ENCODE measurements around the gene STXBP6. TPM values are rescaled to one million over a fixed set of nuclear protein-coding genes. Genes with fewer than 3 reads are reported as not detected.

The STXBP6 gene
- total and polyA plus RNA-seq, 10 of the 15 experiments (the other 5 are each of a cell fraction or from before 2014, with no cell fraction given): 1.2 to 47.3 (median 1.9) TPM

DNA sequence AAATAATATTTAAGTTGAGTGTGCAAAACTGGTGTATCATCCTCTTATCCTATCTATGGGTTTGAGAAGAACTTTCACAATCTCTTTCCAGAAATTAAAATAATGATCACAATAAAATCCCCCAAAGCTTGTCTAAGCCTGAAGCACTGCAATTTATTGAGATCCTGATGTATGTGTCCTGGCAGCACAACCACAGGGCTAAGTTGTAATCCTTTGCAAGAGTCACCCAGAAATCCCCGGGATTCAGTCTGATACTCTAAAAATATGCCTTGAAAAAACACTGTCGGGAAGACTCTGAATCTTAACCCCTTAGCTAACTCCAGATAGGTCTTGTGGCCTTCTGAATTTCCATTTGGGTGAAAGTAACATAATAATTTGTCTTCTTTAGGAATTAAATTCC lies 40.3 kb upstream of the STXBP6 start:
- H3K27ac ChIP-seq (ENCODE audit: control insufficient read depth, insufficient read depth): no peak overlapping the region
- RAD21 ChIA-PET (ENCODE audit: unreplicated experiment): interaction anchor here (1.2 to 1.4 kb wide), 2 partner anchors 45 to 82 kb away, joined by 3 read pairs; no protein-coding TSS in a partner anchor
- POLR2A ChIA-PET: no interaction called here
- H3K4me1 ChIP-seq (ENCODE audit: control insufficient read depth, insufficient read depth, low read length): no peaks in the 10 kb centered on the region
- H4K20me1 ChIP-seq (ENCODE audit: control insufficient read depth, insufficient read depth): no peaks in the 10 kb centered on the region
- no peak overlapping the region for H3K4me3 ChIP-seq
- H3K9ac ChIP-seq (ENCODE audit: control insufficient read depth, insufficient read depth, low read length): no peak overlapping the region
- H3K36me3 ChIP-seq (ENCODE audit: control insufficient read depth in 2 of 2, insufficient read depth in 2 of 2, low read length in 1 of 2): no peaks in the 10 kb centered on the region
- H3K79me2 ChIP-seq (ENCODE audit: control insufficient read depth, insufficient read depth, low read length): no peaks in the 10 kb centered on the region
- no peaks in the 10 kb centered on the region for H3K9me3 ChIP-seq (replicated peaks; ENCODE audit: control insufficient read depth, insufficient read depth, low read length)
- no peaks in the 10 kb centered on the region for H3K27me3 ChIP-seq (replicated peaks in 1 of 2; ENCODE audit: control insufficient read depth in 2 of 2, insufficient read depth in 2 of 2, low read length in 1 of 2)
- no peak for DNase-seq (ENCODE audit: low read depth, low spot score)
- no peak for ATAC-seq
- BruUV-seq (replicated peaks): no TSS peak
- no peak for FAIRE-seq
- intact Hi-C loops (cut with micrococcal nuclease; ENCODE audit: unreplicated experiment): no loop called here
- no peak overlapping the region for H3K4me2 ChIP-seq (ENCODE audit: control insufficient read depth, insufficient read depth)
- in situ Hi-C loops (cut with MboI): no loop called here
- H2AFZ ChIP-seq (ENCODE audit: control insufficient read depth, low read depth, low read length): no peak overlapping the region
- CTCF ChIA-PET: interaction anchor here (0.7 to 1.1 kb wide), 3 partner anchors 38 to 284 kb away, joined by 3 to 4 read pairs (median 3); no protein-coding TSS in a partner anchor
- SMC1A ChIA-PET (ENCODE audit: uncharacterized antibody, unreplicated experiment): interaction anchor here (0.9 to 1.5 kb wide), 2 partner anchors 34 to 52 kb away, joined by 3 to 6 read pairs; no protein-coding TSS in a partner anchor
- WGBS (ENCODE audit: insufficient coverage, insufficient replicate concordance, low lambda C conversion rate, missing lambda C conversion rate): 26% methylated on average over 2 of the region's 2 CpGs
- TF ChIP-seq EGR1 (IDR thresholded peaks at IDR 0.05; ENCODE audit: borderline replicate concordance in 1 of 2, low read depth in 2 of 2, low read length in 2 of 2) (no peak), GABPA (IDR thresholded peaks at IDR 0.05; ENCODE audit: low read depth) (no peak), NR2C2 (IDR thresholded peaks at IDR 0.05; ENCODE audit: borderline replicate concordance, control insufficient read depth, insufficient read length, low read depth) (no peak), EP300 (IDR thresholded peaks at IDR 0.05; ENCODE audit: borderline replicate concordance in 1 of 2, control insufficient read depth in 1 of 2, low read depth in 2 of 2, low read length in 2 of 2) (no peak), PAX5 (IDR thresholded peaks at IDR 0.05; ENCODE audit: borderline replicate concordance, low read depth, low read length) (no peak), ASH2L (IDR thresholded peaks at IDR 0.05; ENCODE audit: borderline replicate concordance, low read depth) (no peak), ETV6 (conservative IDR thresholded peaks at IDR 0.05 in 1 of 2, IDR thresholded peaks at IDR 0.05 in 1 of 2; ENCODE audit: borderline replicate concordance in 1 of 2, low read depth in 1 of 2) (no peak)
- TF ChIP-seq, protein P1, sequence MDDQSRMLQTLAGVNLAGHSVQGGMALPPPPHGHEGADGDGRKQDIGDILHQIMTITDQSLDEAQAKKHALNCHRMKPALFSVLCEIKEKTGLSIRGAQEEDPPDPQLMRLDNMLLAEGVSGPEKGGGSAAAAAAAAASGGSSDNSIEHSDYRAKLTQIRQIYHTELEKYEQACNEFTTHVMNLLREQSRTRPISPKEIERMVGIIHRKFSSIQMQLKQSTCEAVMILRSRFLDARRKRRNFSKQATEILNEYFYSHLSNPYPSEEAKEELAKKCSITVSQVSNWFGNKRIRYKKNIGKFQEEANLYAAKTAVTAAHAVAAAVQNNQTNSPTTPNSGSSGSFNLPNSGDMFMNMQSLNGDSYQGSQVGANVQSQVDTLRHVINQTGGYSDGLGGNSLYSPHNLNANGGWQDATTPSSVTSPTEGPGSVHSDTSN (IDR thresholded peaks at IDR 0.05; ENCODE audit: insufficient replicate concordance, low read depth, low read length): no peak
- TF ChIP-seq, protein P2, sequence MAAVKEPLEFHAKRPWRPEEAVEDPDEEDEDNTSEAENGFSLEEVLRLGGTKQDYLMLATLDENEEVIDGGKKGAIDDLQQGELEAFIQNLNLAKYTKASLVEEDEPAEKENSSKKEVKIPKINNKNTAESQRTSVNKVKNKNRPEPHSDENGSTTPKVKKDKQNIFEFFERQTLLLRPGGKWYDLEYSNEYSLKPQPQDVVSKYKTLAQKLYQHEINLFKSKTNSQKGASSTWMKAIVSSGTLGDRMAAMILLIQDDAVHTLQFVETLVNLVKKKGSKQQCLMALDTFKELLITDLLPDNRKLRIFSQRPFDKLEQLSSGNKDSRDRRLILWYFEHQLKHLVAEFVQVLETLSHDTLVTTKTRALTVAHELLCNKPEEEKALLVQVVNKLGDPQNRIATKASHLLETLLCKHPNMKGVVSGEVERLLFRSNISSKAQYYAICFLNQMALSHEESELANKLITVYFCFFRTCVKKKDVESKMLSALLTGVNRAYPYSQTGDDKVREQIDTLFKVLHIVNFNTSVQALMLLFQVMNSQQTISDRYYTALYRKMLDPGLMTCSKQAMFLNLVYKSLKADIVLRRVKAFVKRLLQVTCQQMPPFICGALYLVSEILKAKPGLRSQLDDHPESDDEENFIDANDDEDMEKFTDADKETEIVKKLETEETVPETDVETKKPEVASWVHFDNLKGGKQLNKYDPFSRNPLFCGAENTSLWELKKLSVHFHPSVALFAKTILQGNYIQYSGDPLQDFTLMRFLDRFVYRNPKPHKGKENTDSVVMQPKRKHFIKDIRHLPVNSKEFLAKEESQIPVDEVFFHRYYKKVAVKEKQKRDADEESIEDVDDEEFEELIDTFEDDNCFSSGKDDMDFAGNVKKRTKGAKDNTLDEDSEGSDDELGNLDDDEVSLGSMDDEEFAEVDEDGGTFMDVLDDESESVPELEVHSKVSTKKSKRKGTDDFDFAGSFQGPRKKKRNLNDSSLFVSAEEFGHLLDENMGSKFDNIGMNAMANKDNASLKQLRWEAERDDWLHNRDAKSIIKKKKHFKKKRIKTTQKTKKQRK (IDR thresholded peaks at IDR 0.05; ENCODE audit: low read depth, low read length): no peak
- TF ChIP-seq, protein P3, sequence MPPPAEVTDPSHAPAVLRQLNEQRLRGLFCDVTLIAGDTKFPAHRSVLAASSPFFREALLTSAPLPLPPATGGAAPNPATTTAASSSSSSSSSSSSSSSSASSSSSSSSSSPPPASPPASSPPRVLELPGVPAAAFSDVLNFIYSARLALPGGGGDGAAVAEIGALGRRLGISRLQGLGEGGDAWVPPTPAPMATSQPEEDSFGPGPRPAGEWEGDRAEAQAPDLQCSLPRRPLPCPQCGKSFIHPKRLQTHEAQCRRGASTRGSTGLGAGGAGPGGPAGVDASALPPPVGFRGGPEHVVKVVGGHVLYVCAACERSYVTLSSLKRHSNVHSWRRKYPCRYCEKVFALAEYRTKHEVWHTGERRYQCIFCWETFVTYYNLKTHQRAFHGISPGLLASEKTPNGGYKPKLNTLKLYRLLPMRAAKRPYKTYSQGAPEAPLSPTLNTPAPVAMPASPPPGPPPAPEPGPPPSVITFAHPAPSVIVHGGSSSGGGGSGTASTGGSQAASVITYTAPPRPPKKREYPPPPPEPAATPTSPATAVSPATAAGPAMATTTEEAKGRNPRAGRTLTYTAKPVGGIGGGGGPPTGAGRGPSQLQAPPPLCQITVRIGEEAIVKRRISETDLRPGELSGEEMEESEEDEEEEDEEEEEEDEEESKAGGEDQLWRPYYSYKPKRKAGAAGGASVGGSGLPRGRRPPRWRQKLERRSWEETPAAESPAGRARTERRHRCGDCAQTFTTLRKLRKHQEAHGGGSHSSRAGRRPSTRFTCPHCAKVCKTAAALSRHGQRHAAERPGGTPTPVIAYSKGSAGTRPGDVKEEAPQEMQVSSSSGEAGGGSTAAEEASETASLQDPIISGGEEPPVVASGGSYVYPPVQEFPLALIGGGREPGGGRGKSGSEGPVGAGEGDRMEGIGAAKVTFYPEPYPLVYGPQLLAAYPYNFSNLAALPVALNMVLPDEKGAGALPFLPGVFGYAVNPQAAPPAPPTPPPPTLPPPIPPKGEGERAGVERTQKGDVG (CRISPR knock-in tag; IDR thresholded peaks at IDR 0.05): no peak
